Psoas muscle (tissue), 8 donors: ENCODE results near the gene RREB1. TPM values are rescaled to one million over a fixed set of nuclear protein-coding genes. Genes with fewer than 3 reads are reported as not detected.

ENCODE experiments used
- ATAC-seq, 4 donors: fragments of 200-7000 bp; cut with Tn5 transposase; one replicate each; pipeline ENCODE4 v1.9.1; 2020; ENCODE audit warnings: moderate library complexity in 3 of 4, mild to moderate bottlenecking in 2 of 4
- DNase-seq, 2 donors: peaks; one replicate each; pipeline ENCODE4 v3.0.0-alpha.2; 2020
- H3K27ac ChIP-seq: fragments of 200-600 bp; one replicate; pipeline ENCODE4 v1.8.0; 2022
- H3K27me3 ChIP-seq, 3 donors: fragments of 200-600 bp in 1 of 3; one replicate each; pipeline versions ENCODE4 v1.6.1 to v1.8.0; 2013 to 2022; ENCODE audit warnings: low read length in 2 of 3, mild to moderate bottlenecking in 2 of 3, moderate library complexity in 1 of 3; ENCODE audit not compliant: insufficient read depth in 3 of 3
- H3K36me3 ChIP-seq, 2 donors: fragments of 200-600 bp in 1 of 2; one replicate each; pipeline versions ENCODE4 v1.6.1 to v1.8.0; 2013 to 2022; ENCODE audit warnings: low read depth in 1 of 2, mild to moderate bottlenecking in 1 of 2, moderate library complexity in 1 of 2; ENCODE audit not compliant: insufficient read depth in 1 of 2
- H3K4me1 ChIP-seq: fragments of 200-600 bp; one replicate; pipeline ENCODE4 v1.8.0; 2022
- H3K4me3 ChIP-seq: fragments of 200-600 bp; one replicate; pipeline ENCODE4 v1.8.0; 2022; ENCODE audit warnings: mild to moderate bottlenecking
- H3K9me3 ChIP-seq: fragments of 200-600 bp; one replicate; pipeline ENCODE4 v1.8.0; 2022
- CTCF ChIP-seq: fragments of 200-600 bp; IDR thresholded peaks from one replicate; pipeline ENCODE4 v1.8.0; 2022; ENCODE audit warnings: antibody characterized with exemption
- WGBS, 3 donors: extraction: QIAGEN DNeasy Blood & Tissue Kit; methylation state at CpG; one replicate each; pipeline versions ENCODE4 v1.1.6 to v1.1.7; 2013; 5-methylcytosine and 5-hydroxymethylcytosine counted together
- intact Hi-C, 2 donors: fragments of 100-400 bp; cut with DNase I; formaldehyde crosslinking; loops; one replicate each; pipeline versions ENCODE4 v1.11.0 to v1.14.2; 2022
- polyA plus RNA-seq, 3 donors: library from polyadenylated mRNA; stranded (reverse); fragments of 200-250 nt; gene quantifications; one replicate each; pipeline ENCODE4 v1.2.3, GENCODE V29; 2013
- total RNA-seq, 4 donors: library from RNA; stranded (reverse); fragmentation: NEBNext Ultra II Directional in 2 of 4; extraction: Animal tissue kit (Norgen Biotek cat#: 25700) in 2 of 4; gene quantifications; one replicate each; pipeline versions ENCODE4 v1.2.1 to v1.2.4, GENCODE V29; 2021 to 2023
- donor health status: healthy with polysubstance abuse.
- donor health status: DM: no; HTN: no; CAD: no; lungs with moderate emphysema.
- donor health status: Bipolar disorder and iron deficiency.
- donor health status: healthy.
- donor health status: DM: yes; HTN: yes; CAD: no.
- donor health status: DM: no; HTN: no; CAD: no.
- donor health status: DM: no; HTN: no; CAD: no.
- donor health status: DM: yes; HTN: yes; CAD: no.

The RREB1 gene
- total and polyA plus RNA-seq, 7 donors = 4.6 to 49.4 (median 32.7) TPM

GRCh38 chr6:7230956-7231713 is 123.4 kb downstream of the RREB1 start:
- no peak for TF ChIP-seq CTCF
- no peak overlapping the region for H3K27ac ChIP-seq
- no peaks in the 10 kb centered on the region for H3K27me3 ChIP-seq
- no peak for ATAC-seq
- H3K4me1 ChIP-seq = peaks cover 2% of the 10 kb centered on the region
- no peak for DNase-seq
- H3K4me3 ChIP-seq = no peak overlapping the region
- no peaks in the 10 kb centered on the region for H3K9me3 ChIP-seq
- 95 to 98% (median 95%) methylated on average over 37 of the region's 37 CpGs for WGBS, 3 donors
- intact Hi-C loops = loop anchor here in 1 of 2 donors (10.0 kb wide), 1 partner anchor 306 kb away; no protein-coding TSS in a partner anchor
- H3K36me3 ChIP-seq = peaks cover 14 to 82% of the 10 kb centered on the region in 2 donors

- DNase-seq (no peak), ATAC-seq (no peak)
- WGBS, 3 donors = 60 to 86% (median 78%) methylated on average over 2 of the region's 2 CpGs
- no peak overlapping the region for H3K4me3 ChIP-seq
- H3K36me3 ChIP-seq = peaks cover 7 to 70% of the 10 kb centered on the region in 2 donors
- no peak overlapping the region for H3K27ac ChIP-seq
- TF ChIP-seq CTCF = no peak
- intact Hi-C loops = loop anchor here in 1 of 2 donors (10.0 kb wide), 1 partner anchor 308 kb away; no protein-coding TSS in a partner anchor
- H3K9me3 ChIP-seq = no peaks in the 10 kb centered on the region
- H3K27me3 ChIP-seq = no peaks in the 10 kb centered on the region
- H3K4me1 ChIP-seq = peaks cover 7% of the 10 kb centered on the region
Observed at GRCh38 chr6:7232351-7232750, 124.6 kb downstream of the RREB1 start.

GRCh38 chr6:7234547-7234946 is 126.8 kb downstream of the RREB1 start:
- Histone ChIP-seq H3K27me3 (no peaks in the 10 kb centered on the region), H3K4me1 (peaks cover 22% of the 10 kb centered on the region), H3K36me3 (peaks cover 7 to 49% of the 10 kb centered on the region in 2 donors), H3K27ac (no peak overlapping the region), H3K9me3 (no peaks in the 10 kb centered on the region), H3K4me3 (no peak overlapping the region)
- 93 to 98% (median 95%) methylated on average over 3 of the region's 3 CpGs for WGBS, 3 donors
- ATAC-seq = no peak
- intact Hi-C loops = loop anchor here in 1 of 2 donors (10.0 kb wide), 1 partner anchor 310 kb away; no protein-coding TSS in a partner anchor
- no peak for DNase-seq
- TF ChIP-seq CTCF = no peak

GRCh38 chr6:7235712-7236305 is 128.0 kb downstream of the RREB1 start:
- Histone ChIP-seq H3K27me3 (no peaks in the 10 kb centered on the region), H3K4me1 (peaks cover 22% of the 10 kb centered on the region), H3K9me3 (no peaks in the 10 kb centered on the region), H3K4me3 (no peak overlapping the region), H3K36me3 (peaks cover under 1 to 42% of the 10 kb centered on the region in 2 donors), H3K27ac (peak overlapping the region; percentile 80)
- no peak for DNase-seq
- TF ChIP-seq CTCF = no peak
- peak; percentile 7 to 49 (median 22) for ATAC-seq
- WGBS, 3 donors = 33 to 50% (median 39%) methylated on average over 9 of the region's 9 CpGs
- intact Hi-C loops = loop anchor here (5.0 to 10.0 kb wide), 2 partner anchors 129 to 311 kb away; partner anchors contain the start of gene RREB1 (in 2 of the 2)
